ENCODE results near the gene TP53I11. TPM values are rescaled to one million over a fixed set of nuclear protein-coding genes. Genes with fewer than 3 reads are reported as not detected.

The TP53I11 gene
- total and polyA plus RNA-seq, 9 of the 15 experiments (the other 6 are each of a cell fraction or from before 2014, with no cell fraction given): 0.14 to 2.5 (median 1.2) TPM; not detected in 2

DNA sequence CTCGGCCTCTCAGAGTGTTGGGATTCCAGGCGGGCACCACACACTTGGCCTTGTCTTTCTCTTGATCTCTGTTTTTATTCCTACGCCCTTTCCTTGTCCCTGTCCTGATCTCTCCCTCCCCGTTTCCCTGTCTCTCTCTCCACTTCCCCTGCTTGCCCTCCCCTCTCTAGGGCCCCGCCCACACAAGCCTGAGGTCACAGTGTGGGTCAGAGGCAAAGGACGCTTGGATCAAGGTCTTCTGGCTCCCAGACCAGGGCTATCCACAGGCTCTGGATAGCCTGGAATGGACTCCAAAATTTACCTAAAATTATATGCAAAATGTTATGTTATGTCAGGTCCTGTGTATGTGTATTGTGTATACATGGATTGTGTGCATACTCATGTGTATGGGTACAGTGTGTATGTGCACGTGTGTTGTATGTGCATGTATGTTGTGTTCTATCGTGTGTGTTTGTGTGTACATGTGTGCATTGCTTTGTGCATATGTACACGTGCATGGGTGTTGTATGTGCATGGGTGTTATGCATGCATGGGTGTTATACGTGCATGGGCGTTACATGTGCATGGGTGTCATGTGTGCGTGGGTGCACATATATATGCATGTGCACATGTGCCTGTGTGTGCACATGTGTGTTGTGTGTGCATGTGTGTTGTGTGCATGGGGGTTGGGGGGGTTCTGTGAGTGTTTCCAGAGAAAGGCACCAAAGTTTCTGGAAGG, 38.3 kb downstream of the TP53I11 start:
- DNase-seq (ENCODE audit: extremely low read depth in 1 of 4, low spot score in 3 of 4) (peak in 3 of 4 experiments; percentile 14 to 47 (median 47)), FAIRE-seq (no peak), ATAC-seq (no peak; the same call in 2 of the 3 replicates)
- no TSS peak for BruUV-seq (replicated peaks)
- WGBS (ENCODE audit: insufficient coverage, low coverage, missing lambda C conversion rate): 13% methylated on average over 12 of the region's 12 CpGs
- H3K9ac ChIP-seq (ENCODE audit: insufficient read depth in 1 of 2, low read depth in 2 of 2, low read length in 2 of 2): no peak overlapping the region
- peaks cover 6% of the 10 kb centered on the region for H3K9me1 ChIP-seq (ENCODE audit: control insufficient read depth, insufficient read depth, low read length)
- peaks cover 12 to 61% of the 10 kb centered on the region in 2 experiments; a peak in 4 of 5 replicates for H3K27me3 ChIP-seq (ENCODE audit: control insufficient read depth in 2 of 2, insufficient read depth in 2 of 2, low read length in 2 of 2)
- no peaks in the 10 kb centered on the region for H3K36me3 ChIP-seq (ENCODE audit: control insufficient read depth, insufficient read depth, low read length)
- ChIA-PET POLR2A (no interaction called here), CTCF (ENCODE audit: low intra/inter-chr PET ratio) (interaction anchor here (1.3 to 3.1 kb wide), 4 partner anchors 254 to 292 kb away, joined by 3 to 42 read pairs (median 4); no protein-coding TSS in a partner anchor)
- in situ Hi-C loops (cut with MboI) (loop anchor here (5.0 kb wide), 2 partner anchors 290 to 355 kb away; no protein-coding TSS in a partner anchor), intact Hi-C loops (cut with micrococcal nuclease) (loop anchor here (5.0 kb wide), 1 partner anchor 355 kb away; no protein-coding TSS in a partner anchor)
- no peak overlapping the region for H3K4me2 ChIP-seq (ENCODE audit: insufficient read depth, low read length)
- no peaks in the 10 kb centered on the region for H3K9me3 ChIP-seq (replicated peaks; ENCODE audit: control insufficient read depth, insufficient read depth, low read depth, low read length)
- peaks cover 0 to 7% of the 10 kb centered on the region in 2 experiments; a peak in 2 of 5 replicates for H3K4me1 ChIP-seq (replicated peaks in 1 of 2; ENCODE audit: control insufficient read depth in 2 of 2, insufficient read depth in 2 of 2, low read length in 2 of 2)
- TF ChIP-seq, protein P1, sequence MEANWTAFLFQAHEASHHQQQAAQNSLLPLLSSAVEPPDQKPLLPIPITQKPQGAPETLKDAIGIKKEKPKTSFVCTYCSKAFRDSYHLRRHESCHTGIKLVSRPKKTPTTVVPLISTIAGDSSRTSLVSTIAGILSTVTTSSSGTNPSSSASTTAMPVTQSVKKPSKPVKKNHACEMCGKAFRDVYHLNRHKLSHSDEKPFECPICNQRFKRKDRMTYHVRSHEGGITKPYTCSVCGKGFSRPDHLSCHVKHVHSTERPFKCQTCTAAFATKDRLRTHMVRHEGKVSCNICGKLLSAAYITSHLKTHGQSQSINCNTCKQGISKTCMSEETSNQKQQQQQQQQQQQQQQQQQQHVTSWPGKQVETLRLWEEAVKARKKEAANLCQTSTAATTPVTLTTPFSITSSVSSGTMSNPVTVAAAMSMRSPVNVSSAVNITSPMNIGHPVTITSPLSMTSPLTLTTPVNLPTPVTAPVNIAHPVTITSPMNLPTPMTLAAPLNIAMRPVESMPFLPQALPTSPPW (CRISPR knock-in tag; IDR thresholded peaks at IDR 0.05): 0 out of 2 replicates have a peak, but pooled peaks have one; percentile 18
- TF ChIP-seq NR2C1 (IDR thresholded peaks at IDR 0.05): no peak
- peak; percentile 34; the same call in 1 of the 2 replicates for TF ChIP-seq NR2C1 (tag; IDR thresholded peaks at IDR 0.05)
- no peak for TF ChIP-seq SIRT6 (IDR thresholded peaks at IDR 0.05; ENCODE audit: low read depth, low read length)
- TF ChIP-seq TAF1 (IDR thresholded peaks at IDR 0.05; ENCODE audit: control insufficient read depth, extremely low read depth, insufficient read depth, low read length, severe bottlenecking): no peak
- TF ChIP-seq ESRRA (IDR thresholded peaks at IDR 0.05; ENCODE audit: borderline replicate concordance, low read depth): 0 out of 2 replicates have a peak, but pooled peaks have one; percentile 18
- no peak for TF ChIP-seq MXI1 (IDR thresholded peaks at IDR 0.05; ENCODE audit: low read depth, low read length)
- no peak overlapping the region for H2AFZ ChIP-seq (ENCODE audit: low read depth, low read length)
- H3K4me3 ChIP-seq: no peak overlapping the region
- H3K27ac ChIP-seq (ENCODE audit: extremely low read depth, low read depth, low read length): no peak overlapping the region
- H4K20me1 ChIP-seq (replicated peaks; ENCODE audit: control insufficient read depth, insufficient read depth, low read length): peaks cover 13% of the 10 kb centered on the region; the same call in 1 of the 2 replicates
- no peaks in the 10 kb centered on the region for H3K79me2 ChIP-seq (ENCODE audit: control insufficient read depth, insufficient read depth, low read length)

Data from K562 (cell line).